Tibial artery (tissue), 4 donors: ENCODE measurements around the gene ATP6V1B1.

ENCODE experiments used
- DNase-seq, 2 donors: peaks; one replicate each; pipeline ENCODE4 v3.0.0-alpha.2; 2019
- H3K27ac ChIP-seq, 2 donors: fragments of 200-600 bp; sonication (generic) in 1 of 2; 1 replicate in 1 of 2; 2 replicates in 1 of 2; pipeline ENCODE4 v1.5.1; 2018 to 2019; ENCODE audit warnings: mild to moderate bottlenecking in 1 of 2
- H3K27me3 ChIP-seq, 2 donors: fragments of 200-600 bp; sonication (generic) in 1 of 2; one replicate each; pipeline versions ENCODE4 v1.5.1 to v1.6.0; 2016 to 2019
- H3K36me3 ChIP-seq, 3 donors: fragments of 200-600 bp; sonication (generic) in 2 of 3; one replicate each; pipeline ENCODE4 v1.5.1; 2016 to 2019; ENCODE audit warnings: mild to moderate bottlenecking in 2 of 3
- H3K4me1 ChIP-seq, 4 donors: fragments of 200-600 bp; sonication (generic) in 2 of 4; 1 replicate in 3 of 4; 2 replicates in 1 of 4; pipeline ENCODE4 v1.5.1; 2016 to 2019
- H3K4me3 ChIP-seq, 2 donors: fragments of 200-600 bp; sonication (generic) in 1 of 2; 1 replicate in 1 of 2; 2 replicates in 1 of 2; pipeline ENCODE4 v1.5.1; 2018 to 2019; ENCODE audit warnings: mild to moderate bottlenecking in 2 of 2
- H3K9me3 ChIP-seq, 3 donors: fragments of 200-600 bp; sonication (generic) in 1 of 3; one replicate each; pipeline ENCODE4 v1.5.1; 2016 to 2019
- CTCF ChIP-seq, 2 experiments: fragments of 200-600 bp in 1 of 2; fragments of 450-650 bp in 1 of 2; IDR thresholded peaks; one replicate each; pipeline ENCODE4 v1.5.1; 2017 to 2019; ENCODE audit warnings: antibody characterized with exemption in 2 of 2, mild to moderate bottlenecking in 1 of 2, moderate library complexity in 1 of 2
- intact Hi-C: fragments of 100-400 bp; cut with DNase I; formaldehyde crosslinking; loops from one replicate; pipeline ENCODE4 v1.15.0; 2023; ENCODE audit warnings: low total_unique reads

The ATP6V1B1 gene

GRCh38 chr2:70947556-70948184 is 12.0 kb downstream of the ATP6V1B1 start:
- Histone ChIP-seq H3K36me3 (no peaks in the 10 kb centered on the region), H3K27me3 (peaks cover 0 to 11% of the 10 kb centered on the region in 2 donors), H3K4me1 (peaks cover 0 to 14% (median 6%) of the 10 kb centered on the region in 4 donors), H3K9me3 (no peaks in the 10 kb centered on the region), H3K27ac (no peak overlapping the region), H3K4me3 (peak overlapping the region in 1 of 2 donors; percentile 41)
- peak in 1 of 2 donors; percentile 34 for DNase-seq
- no peak for TF ChIP-seq CTCF (IDR thresholded peaks at IDR 0.05)
- intact Hi-C loops: loop anchor here (5.0 kb wide), 1 partner anchor 85 kb away; no protein-coding TSS in a partner anchor

GRCh38 chr2:70948337-70949003 is 12.8 kb downstream of the ATP6V1B1 start:
- Histone ChIP-seq H3K27me3 (peaks cover 0 to 11% of the 10 kb centered on the region in 2 donors), H3K36me3 (no peaks in the 10 kb centered on the region), H3K9me3 (no peaks in the 10 kb centered on the region), H3K27ac (no peak overlapping the region), H3K4me1 (peaks cover 0 to 14% (median 6%) of the 10 kb centered on the region in 4 donors), H3K4me3 (peak overlapping the region; percentile 31 to 41)
- peak; percentile 76 to 82 for DNase-seq
- intact Hi-C loops: loop anchor here (5.0 kb wide), 1 partner anchor 86 kb away; no protein-coding TSS in a partner anchor
- TF ChIP-seq CTCF (IDR thresholded peaks at IDR 0.05): peak; percentile 79 to 85

GRCh38 chr2:70949086-70949485 is 13.4 kb downstream of the ATP6V1B1 start:
- DNase-seq: no peak
- Histone ChIP-seq H3K36me3 (no peaks in the 10 kb centered on the region), H3K4me3 (no peak overlapping the region), H3K4me1 (peaks cover 0 to 14% (median 6%) of the 10 kb centered on the region in 4 donors), H3K27me3 (peaks cover 0 to 11% of the 10 kb centered on the region in 2 donors), H3K9me3 (no peaks in the 10 kb centered on the region), H3K27ac (no peak overlapping the region)
- intact Hi-C loops: loop anchor here (5.0 kb wide), 1 partner anchor 87 kb away; no protein-coding TSS in a partner anchor
- TF ChIP-seq CTCF (IDR thresholded peaks at IDR 0.05): no peak

- intact Hi-C loops: no loop called here
- DNase-seq: peak in 1 of 2 donors; percentile 29
- TF ChIP-seq CTCF (IDR thresholded peaks at IDR 0.05): no peak
- H3K4me3 ChIP-seq: no peak overlapping the region
- H3K36me3 ChIP-seq: no peaks in the 10 kb centered on the region
- H3K27me3 ChIP-seq: peaks cover 0 to 14% of the 10 kb centered on the region in 2 donors
- no peak overlapping the region for H3K27ac ChIP-seq
- no peaks in the 10 kb centered on the region for H3K9me3 ChIP-seq
- no peaks in the 10 kb centered on the region for H3K4me1 ChIP-seq
These were observed 19.2 kb downstream of the ATP6V1B1 start for GRCh38 chr2:70954886-70955285.

- no peak for DNase-seq
- no peaks in the 10 kb centered on the region for H3K36me3 ChIP-seq
- peaks cover 0 to 21% of the 10 kb centered on the region in 2 donors for H3K27me3 ChIP-seq
- intact Hi-C loops: no loop called here
- H3K27ac ChIP-seq: no peak overlapping the region
- no peak overlapping the region for H3K4me3 ChIP-seq
- no peaks in the 10 kb centered on the region for H3K9me3 ChIP-seq
- H3K4me1 ChIP-seq: no peaks in the 10 kb centered on the region
- no peak for TF ChIP-seq CTCF (IDR thresholded peaks at IDR 0.05)
These were observed 20.4 kb downstream of the ATP6V1B1 start for GRCh38 chr2:70956141-70956540.
